ENCODE data around the gene ZGLP1.
"Not testable (repeated sequence)": the region's sequence is repeated elsewhere in the genome, so short reads cannot be mapped to it uniquely, and the experiment has no call there.

ZGLP1 gene

DNA sequence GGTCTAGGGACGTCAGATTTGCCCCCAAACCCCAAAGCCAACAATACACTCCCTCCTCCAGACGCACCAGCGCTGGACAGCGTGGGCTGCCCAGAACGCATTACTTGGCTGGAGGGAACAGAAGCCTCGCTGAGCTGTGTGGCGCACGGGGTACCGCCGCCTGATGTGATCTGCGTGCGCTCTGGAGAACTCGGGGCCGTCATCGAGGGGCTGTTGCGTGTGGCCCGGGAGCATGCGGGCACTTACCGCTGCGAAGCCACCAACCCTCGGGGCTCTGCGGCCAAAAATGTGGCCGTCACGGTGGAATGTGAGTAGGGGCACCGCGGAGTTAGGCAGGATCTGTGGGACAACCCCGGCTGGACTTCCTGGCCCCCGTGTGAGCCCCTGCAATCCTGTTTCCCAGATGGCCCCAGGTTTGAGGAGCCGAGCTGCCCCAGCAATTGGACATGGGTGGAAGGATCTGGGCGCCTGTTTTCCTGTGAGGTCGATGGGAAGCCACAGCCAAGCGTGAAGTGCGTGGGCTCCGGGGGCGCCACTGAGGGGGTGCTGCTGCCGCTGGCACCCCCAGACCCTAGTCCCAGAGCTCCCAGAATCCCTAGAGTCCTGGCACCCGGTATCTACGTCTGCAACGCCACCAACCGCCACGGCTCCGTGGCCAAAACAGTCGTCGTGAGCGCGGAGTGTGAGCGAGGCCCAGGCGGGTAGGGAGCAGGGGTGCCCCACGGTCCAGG is 15.8 kb downstream of the ZGLP1 start:
- no peak for DNase-seq (ENCODE audit: low read depth in 2 of 2)

DNA sequence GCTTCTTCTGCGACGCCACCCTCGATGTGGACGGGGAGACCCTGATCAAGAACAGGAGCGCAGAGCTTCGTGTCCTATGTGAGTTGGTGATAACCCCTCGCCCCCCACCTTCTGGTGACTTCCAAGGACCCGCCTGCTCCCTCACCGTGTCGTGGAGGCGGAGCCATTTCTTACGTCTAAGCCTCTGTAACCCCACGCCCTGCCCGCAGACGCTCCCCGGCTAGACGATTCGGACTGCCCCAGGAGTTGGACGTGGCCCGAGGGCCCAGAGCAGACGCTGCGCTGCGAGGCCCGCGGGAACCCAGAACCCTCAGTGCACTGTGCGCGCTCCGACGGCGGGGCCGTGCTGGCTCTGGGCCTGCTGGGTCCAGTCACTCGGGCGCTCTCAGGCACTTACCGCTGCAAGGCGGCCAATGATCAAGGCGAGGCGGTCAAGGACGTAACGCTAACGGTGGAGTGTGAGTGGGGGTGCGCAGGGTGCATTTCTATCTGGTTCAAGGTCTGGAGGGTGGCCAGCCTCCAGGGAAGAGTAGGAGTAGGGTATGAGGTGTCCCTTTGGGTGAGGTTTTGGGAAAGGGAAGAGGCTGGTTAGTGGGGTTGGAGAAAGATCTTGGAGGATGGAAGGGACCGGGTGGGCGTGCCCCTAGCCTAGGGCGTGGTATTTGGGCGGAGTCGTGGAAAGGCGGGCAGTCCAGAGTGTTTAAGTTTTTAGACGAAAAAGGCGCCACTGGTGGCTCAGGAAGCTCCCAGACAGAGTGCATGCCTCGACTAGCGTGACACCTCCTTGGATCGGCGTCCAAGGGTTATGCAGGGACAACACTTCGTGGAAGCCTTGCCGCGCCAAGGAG is 16.6 kb downstream of the ZGLP1 start:
- no peak for DNase-seq (ENCODE audit: low read depth in 2 of 2)

DNA sequence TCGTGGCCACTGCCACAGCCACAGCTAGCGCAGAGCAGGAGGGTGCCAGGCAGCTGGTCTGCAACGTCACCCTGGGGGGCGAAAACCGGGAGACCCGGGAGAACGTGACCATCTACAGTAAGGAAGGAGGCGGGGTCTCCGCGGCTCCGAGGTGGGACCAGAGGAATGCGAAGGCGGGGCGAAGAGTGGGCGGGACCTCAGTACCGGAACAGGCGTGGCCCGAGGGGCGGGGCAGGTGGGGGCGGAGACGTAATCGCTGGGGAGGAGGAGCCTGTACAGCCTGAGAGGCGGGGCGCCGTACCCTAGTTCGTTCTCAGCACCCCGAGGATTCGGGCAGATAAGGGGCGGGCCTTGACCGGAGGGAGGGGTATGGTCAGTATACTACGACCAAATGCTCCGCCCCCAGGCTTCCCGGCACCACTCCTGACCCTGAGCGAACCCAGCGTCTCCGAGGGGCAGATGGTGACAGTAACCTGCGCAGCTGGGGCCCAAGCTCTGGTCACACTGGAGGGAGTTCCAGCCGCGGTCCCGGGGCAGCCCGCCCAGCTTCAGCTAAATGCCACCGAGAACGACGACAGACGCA is 17.3 kb downstream of the ZGLP1 start:
- DNase-seq (ENCODE audit: low read depth in 2 of 2) = peak; percentile 53 to 61

DNA sequence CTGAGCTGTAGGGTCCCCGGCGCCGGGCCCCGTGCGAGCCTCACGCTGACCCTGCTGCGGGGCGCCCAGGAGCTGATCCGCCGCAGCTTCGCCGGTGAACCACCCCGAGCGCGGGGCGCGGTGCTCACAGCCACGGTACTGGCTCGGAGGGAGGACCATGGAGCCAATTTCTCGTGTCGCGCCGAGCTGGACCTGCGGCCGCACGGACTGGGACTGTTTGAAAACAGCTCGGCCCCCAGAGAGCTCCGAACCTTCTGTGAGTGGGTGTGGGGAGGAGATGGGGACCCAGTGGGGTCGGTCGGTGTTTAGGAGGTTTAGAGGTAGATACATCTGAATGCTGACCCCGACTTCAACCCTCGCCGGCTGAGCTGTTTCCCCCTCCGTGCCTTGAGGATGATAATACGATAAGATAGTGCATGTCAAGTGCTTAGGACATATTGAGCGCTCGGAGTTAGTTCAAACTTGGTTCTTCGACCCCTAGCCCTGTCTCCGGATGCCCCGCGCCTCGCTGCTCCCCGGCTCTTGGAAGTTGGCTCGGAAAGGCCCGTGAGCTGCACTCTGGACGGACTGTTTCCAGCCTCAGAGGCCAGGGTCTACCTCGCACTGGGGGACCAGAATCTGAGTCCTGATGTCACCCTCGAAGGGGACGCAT is 17.9 kb downstream of the ZGLP1 start:
- DNase-seq (ENCODE audit: low read depth in 2 of 2) = no peak

DNA sequence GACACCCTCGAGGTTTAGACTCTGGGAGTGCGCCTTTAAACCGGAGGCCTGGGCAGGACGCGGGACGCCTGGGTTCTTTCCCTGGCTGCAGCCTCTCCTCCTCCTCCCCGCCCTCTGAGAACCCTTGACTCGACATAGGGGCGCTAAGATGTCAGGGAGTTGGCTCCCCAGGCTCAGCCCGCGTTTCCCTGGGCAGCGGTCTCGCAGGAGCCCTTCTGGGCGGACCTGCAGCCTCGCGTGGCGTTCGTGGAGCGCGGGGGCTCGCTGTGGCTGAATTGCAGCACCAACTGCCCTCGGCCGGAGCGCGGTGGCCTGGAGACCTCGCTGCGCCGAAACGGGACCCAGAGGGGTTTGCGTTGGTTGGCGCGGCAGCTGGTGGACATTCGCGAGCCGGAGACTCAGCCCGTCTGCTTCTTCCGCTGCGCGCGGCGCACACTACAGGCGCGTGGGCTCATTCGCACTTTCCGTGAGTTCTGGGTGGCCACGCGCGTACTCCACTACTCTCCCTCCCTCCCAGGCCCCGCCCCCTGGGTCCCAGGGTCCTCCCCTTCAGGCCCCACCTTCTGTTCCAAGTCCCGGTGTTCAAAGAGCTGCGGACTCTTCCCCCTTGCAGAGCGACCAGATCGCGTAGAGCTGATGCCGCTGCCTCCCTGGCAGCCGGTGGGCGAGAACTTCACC is 18.6 kb downstream of the ZGLP1 start:
- DNase-seq (ENCODE audit: low read depth in 2 of 2) = peak in 1 of 2 donors; percentile 51

DNA sequence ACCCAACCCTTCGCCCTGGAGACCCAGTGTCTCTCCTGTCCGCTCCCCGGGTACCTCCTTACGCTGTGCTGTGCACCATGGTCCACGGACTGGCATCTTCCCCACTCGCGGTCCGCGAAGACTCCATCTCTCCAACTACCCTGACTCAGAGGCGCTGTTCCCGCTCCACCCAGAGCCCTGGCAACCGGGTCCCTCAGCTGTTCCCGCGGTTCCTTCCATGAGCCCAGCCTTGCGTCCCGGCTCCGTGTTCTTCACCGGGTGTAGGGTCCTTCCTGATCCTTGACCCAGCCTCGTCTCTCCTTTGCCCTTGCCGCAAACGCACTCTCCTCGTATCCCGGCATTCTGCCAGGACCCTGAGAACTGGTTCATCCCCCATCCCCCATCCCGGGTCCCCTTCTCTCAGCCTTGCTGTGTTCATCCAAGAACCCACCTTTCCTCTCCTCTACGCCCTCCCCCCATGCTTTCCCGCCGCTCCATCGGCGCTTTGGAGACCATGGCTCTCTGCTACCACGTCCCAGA is 19.2 kb downstream of the ZGLP1 start:
- no peak for DNase-seq (ENCODE audit: low read depth in 2 of 2)

DNA sequence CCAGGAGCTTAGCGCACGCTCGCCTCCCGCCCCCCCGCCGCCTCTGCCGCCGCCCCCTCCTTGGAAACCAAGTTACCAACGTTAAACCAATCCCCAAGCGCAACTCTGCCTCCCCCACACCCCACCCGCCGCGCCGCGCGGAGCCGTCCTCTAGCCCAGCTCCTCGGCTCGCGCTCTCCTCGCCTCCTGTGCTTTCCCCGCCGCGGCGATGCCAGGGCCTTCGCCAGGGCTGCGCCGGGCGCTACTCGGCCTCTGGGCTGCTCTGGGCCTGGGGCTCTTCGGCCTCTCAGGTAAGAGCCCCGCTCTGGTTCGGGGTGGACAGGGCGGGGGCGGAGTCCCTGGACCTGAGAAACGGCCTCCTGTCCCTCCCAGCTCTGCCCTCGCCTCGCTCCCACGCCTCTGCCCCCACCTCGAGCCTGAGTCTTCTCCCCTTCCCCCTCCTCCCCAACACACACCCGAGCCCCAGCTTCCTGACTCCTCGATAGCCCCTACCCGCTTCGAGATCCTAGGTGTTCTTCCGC is 19.7 kb downstream of the ZGLP1 start, which contains the start of gene ICAM5:
ICAM5 (plus strand) TSS at position 117 of the 521 bp plus-strand sequence; CDS start at position 209, 92 bp downstream.
- DNase-seq (ENCODE audit: low read depth in 2 of 2) = peak; percentile 47 to 70

DNA sequence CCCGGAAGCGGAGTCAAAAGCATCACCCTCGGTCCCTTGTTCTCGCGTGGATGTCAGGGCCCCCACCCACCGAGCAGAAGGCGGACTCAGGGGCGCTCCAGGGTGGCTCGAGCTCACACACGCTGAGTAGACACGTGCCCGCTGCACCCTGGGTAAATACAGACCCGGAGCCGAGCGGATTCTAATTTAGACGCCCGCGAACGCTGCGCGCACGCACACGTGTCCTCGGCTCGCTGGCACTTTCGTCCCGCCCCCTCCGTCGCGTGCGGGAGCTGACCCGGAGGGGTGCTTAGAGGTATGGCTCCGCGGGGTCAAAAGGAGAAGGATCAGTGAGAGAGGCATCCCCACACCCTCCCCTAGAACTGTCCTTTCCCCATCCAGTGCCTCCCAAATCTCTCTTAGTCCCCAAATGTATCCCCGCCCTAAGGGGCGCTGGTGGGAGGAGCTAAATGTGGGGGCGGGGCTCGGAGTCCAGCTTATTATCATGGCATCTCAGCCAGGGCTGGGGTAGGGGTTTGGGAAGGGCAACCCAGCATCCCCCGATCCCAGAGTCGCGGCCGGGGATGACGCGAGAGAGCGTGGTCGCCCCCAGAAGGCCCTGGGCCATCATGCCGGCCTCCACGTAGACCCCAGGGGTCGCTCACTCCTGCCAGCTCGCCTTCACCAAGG is 20.3 kb downstream of the ZGLP1 start:
- DNase-seq (ENCODE audit: low read depth in 2 of 2) = peak in 1 of 2 donors; percentile 63

DNA sequence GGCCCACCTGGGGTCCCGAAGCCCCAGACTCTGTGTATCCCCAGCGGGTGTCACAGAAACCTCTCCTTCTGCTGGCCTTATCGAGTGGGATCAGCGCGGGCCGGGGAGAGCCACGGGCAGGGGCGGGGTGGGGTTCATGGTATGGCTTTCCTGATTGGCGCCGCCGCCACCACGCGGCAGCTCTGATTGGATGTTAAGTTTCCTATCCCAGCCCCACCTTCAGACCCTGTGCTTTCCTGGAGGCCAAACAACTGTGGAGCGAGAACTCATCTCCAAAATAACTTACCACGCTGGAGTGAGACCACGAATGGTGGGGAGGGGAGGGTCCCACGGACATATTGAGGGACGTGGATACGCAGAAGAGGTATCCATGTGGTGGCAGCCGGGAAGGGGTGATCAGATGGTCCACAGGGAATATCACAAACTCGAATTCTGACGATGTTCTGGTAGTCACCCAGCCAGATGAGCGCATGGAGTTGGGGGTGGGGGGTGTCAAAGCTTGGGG is 20.9 kb downstream of the ZGLP1 start:
- peak in 1 of 2 donors; percentile 43 for DNase-seq (ENCODE audit: low read depth in 2 of 2)

DNA sequence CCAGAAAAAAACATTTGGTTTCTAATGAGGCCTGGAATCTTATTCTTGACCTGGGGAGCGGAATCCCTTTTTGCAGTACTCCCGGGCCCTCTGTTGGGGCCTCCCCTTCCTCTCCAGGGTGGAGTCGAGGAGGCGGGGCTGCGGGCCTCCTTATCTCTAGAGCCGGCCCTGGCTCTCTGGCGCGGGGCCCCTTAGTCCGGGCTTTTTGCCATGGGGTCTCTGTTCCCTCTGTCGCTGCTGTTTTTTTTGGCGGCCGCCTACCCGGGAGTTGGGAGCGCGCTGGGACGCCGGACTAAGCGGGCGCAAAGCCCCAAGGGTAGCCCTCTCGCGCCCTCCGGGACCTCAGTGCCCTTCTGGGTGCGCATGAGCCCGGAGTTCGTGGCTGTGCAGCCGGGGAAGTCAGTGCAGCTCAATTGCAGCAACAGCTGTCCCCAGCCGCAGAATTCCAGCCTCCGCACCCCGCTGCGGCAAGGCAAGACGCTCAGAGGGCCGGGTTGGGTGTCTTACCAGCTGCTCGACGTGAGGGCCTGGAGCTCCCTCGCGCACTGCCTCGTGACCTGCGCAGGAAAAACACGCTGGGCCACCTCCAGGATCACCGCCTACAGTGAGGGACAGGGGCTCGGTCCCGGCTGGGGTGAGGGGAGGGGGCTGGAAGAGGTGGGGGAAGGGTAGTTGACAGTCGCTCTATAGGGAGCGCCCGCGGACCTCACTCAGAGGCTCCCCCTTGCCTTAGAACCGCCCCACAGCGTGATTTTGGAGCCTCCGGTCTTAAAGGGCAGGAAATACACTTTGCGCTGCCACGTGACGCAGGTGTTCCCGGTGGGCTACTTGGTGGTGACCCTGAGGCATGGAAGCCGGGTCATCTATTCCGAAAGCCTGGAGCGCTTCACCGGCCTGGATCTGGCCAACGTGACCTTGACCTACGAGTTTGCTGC is 22.5 kb downstream of the ZGLP1 start, which contains the start of gene ICAM4:
ICAM4 (plus strand) TSS at position 153 of the 935 bp plus-strand sequence; CDS start at position 211, 58 bp downstream.
- peak in 1 of 2 donors; percentile 37 for DNase-seq (ENCODE audit: low read depth in 2 of 2)

DNA sequence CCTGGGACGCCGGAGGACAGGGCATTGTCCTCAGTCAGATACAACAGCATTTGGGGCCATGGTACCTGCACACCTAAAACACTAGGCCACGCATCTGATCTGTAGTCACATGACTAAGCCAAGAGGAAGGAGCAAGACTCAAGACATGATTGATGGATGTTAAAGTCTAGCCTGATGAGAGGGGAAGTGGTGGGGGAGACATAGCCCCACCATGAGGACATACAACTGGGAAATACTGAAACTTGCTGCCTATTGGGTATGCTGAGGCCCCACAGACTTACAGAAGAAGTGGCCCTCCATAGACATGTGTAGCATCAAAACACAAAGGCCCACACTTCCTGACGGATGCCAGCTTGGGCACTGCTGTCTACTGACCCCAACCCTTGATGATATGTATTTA is 24.2 kb downstream of the ZGLP1 start:
- DNase-seq (ENCODE audit: low read depth in 2 of 2) = no peak

DNA sequence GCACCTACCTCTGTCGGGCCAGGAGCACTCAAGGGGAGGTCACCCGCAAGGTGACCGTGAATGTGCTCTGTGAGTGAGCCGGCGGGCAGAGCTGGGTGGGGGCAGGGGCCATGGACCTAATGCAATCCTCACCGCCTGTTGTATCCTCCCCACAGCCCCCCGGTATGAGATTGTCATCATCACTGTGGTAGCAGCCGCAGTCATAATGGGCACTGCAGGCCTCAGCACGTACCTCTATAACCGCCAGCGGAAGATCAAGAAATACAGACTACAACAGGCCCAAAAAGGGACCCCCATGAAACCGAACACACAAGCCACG is 24.7 kb downstream of the ZGLP1 start:
- DNase-seq (ENCODE audit: low read depth in 2 of 2) = no peak

DNA sequence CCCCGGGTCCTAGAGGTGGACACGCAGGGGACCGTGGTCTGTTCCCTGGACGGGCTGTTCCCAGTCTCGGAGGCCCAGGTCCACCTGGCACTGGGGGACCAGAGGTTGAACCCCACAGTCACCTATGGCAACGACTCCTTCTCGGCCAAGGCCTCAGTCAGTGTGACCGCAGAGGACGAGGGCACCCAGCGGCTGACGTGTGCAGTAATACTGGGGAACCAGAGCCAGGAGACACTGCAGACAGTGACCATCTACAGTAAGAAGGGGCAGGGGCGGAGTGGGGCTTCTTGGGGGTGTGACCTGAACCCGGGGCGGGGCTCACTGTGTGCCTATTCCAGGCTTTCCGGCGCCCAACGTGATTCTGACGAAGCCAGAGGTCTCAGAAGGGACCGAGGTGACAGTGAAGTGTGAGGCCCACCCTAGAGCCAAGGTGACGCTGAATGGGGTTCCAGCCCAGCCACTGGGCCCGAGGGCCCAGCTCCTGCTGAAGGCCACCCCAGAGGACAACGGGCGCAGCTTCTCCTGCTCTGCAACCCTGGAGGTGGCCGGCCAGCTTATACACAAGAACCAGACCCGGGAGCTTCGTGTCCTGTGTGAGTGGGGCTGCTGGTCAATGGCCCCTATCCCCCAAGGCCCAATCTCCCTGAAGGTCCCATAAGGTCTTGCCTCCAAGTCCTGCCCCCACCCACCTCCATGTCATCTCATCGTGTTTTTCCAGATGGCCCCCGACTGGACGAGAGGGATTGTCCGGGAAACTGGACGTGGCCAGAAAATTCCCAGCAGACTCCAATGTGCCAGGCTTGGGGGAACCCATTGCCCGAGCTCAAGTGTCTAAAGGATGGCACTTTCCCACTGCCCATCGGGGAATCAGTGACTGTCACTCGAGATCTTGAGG is 25.3 kb downstream of the ZGLP1 start:
- DNase-seq (ENCODE audit: low read depth in 2 of 2) = no peak

DNA sequence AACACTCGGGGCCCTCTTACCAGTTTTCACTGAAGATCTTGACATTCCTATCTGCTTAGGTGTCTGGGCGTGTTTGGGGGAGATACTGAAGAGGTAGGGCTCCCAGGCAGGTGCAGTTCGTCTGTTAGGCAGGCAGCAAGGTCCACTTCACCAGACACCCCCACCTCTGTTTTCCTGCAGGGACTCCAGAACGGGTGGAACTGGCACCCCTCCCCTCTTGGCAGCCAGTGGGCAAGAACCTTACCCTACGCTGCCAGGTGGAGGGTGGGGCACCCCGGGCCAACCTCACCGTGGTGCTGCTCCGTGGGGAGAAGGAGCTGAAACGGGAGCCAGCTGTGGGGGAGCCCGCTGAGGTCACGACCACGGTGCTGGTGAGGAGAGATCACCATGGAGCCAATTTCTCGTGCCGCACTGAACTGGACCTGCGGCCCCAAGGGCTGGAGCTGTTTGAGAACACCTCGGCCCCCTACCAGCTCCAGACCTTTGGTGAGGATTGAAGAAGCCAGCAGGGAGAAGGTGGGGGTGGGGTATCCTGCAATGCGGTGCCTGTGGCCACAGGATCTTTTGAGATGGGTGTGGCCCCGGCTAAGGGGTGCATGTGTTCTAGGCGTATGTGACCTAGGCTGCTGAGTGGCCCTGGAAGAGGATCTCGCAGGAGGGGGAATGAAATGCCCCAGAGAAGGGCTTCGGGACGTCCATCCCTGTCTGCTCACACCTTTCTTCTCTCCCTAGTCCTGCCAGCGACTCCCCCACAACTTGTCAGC is 26.1 kb downstream of the ZGLP1 start:
- no peak for DNase-seq (ENCODE audit: low read depth in 2 of 2)

DNA sequence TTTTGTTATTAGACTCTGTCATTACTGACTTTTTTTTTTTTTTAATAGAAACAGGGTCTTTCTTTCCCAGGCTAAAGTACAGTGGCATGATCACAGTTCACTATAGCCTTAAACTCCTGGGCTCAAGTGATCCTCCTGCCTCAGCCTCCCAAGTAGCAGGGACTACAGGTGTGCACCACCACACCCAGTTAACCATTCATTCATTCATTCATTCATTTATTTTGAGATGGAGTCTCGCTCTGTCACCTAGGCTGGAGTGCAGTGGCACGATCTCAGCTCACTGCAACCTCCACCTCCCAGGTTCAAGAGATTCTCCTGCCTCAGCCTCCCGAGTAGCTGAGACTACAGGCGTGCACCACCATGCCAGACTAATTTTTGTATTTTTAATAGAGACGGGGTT is 27.6 kb downstream of the ZGLP1 start:
- not testable (repeated sequence) for DNase-seq (ENCODE audit: low read depth in 2 of 2)

DNA sequence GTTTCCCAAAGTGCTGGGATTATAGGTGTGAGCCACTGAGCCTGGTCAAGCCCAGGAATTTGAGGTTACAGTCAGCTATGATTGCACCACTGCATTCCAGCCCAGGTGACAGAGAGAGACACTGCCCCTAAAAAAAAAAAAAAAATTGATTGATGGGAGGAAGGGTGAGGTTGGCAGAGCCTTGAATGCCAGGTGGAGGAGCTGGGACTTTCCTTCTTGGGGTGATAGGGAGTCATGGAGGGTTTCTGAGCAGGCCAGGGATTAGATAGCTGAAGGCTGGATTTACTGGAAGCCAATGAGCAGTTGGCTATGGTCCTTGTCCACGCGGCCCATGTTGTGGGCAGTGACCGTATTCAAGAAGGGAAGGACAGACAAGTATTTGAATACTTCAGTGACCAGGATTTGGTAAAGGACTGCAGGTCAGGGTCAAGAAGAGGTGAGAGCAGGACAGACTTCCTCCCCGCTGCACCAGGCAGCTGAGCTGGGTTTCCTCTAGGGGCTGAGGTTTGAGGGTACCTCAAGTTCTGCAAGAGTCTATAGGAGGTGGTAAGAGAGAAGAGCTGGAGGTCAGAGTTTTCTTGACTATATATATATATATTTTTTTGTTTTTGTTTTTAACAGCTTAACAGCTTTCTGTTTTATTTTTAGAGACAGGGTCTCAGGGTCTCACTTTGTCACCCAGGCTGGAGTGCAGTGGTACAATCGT is 29.7 kb downstream of the ZGLP1 start:
- no peak for DNase-seq (ENCODE audit: low read depth in 2 of 2)

DNA sequence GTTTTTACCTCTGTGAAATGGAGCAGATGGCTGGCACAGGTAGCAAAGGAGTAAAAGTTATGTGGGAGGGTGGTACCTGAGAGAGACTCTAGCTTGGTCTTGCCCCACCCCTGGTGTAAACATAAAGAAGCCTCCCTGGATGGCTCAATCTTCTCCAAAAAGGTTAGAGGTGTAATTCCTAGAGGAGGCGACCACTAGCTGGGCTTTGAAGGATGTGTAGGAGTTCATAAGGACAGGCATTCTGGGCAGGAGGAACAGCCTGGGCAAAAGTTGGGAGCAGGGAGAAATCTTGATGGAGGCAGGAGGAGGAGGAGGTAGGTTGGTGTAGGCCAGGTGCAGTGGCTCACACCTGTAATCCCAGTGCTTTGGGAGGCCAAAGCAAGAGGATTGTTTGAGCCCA is 30.7 kb downstream of the ZGLP1 start:
- no peak for DNase-seq (ENCODE audit: low read depth in 2 of 2)

Data from stimulated activated CD4-positive, alpha-beta T cell treated with anti-CD3 and anti-CD28 coated beads, Interleukin-1b, Interleukin-23, amount 100 ng/mL, for 4 hours (primary cell).